CD4-positive, CD25-positive, alpha-beta regulatory T cell (primary cell): Measurements from ENCODE around the gene STRA8. TPM values are rescaled to one million over a fixed set of nuclear protein-coding genes. Genes with fewer than 3 reads are reported as not detected.
A peak's percentile ranks its signal among the peaks of the same experiment; 100 is the strongest.

Source experiments
- ATAC-seq, 2 donors: fragments of 150-1000 bp; cut with Tn5 transposase; one replicate each; pipeline ENCODE4 v1.10.0; 2021; ENCODE audit warnings: low read depth in 2 of 2, moderate number of reproducible peaks in 2 of 2, moderate library complexity in 1 of 2
- DNase-seq, 3 donors: peaks; one replicate each; pipeline versions ENCODE4 v3.0.0 to v3.0.0-alpha.2; 2012 to 2022; ENCODE audit warnings: mixed read lengths in 1 of 3
- H3K27ac ChIP-seq: one replicate; pipeline ENCODE4 v1.7.0; 2013; ENCODE audit warnings: mild to moderate bottlenecking, low read length; ENCODE audit not compliant: insufficient read depth, poor library complexity, severe bottlenecking
- H3K27me3 ChIP-seq: one replicate; pipeline ENCODE4 v1.7.0; 2013; ENCODE audit warnings: low read length; ENCODE audit not compliant: control insufficient read depth, insufficient read depth
- H3K36me3 ChIP-seq: one replicate; pipeline ENCODE4 v1.7.0; 2013; ENCODE audit warnings: mild to moderate bottlenecking, low read length, moderate library complexity; ENCODE audit not compliant: control insufficient read depth, insufficient read depth
- H3K4me1 ChIP-seq: 2 replicates; pipeline ENCODE4 v1.7.0; 2013; ENCODE audit warnings: mild to moderate bottlenecking, low read length; ENCODE audit not compliant: insufficient read depth, control insufficient read depth, poor library complexity, severe bottlenecking
- H3K4me3 ChIP-seq: one replicate; pipeline ENCODE4 v1.7.0; 2013; ENCODE audit warnings: low read depth, mild to moderate bottlenecking, low read length, moderate library complexity
- H3K9me3 ChIP-seq, 2 experiments: 1 replicate in 1 of 2; 2 replicates in 1 of 2; pipeline ENCODE4 v1.7.0; 2013; ENCODE audit warnings: low read length in 2 of 2, mild to moderate bottlenecking in 1 of 2, moderate library complexity in 1 of 2; ENCODE audit not compliant: control insufficient read depth in 2 of 2
- H3K27ac Mint-ChIP-seq, 3 donors: one replicate each; pipeline ENCODE4 v1.8.0; 2020 to 2022; ENCODE audit warnings: mild to moderate bottlenecking in 3 of 3, mixed read lengths in 3 of 3, moderate library complexity in 2 of 3
- H3K27me3 Mint-ChIP-seq: one replicate; pipeline ENCODE4 v1.8.0; 2022; ENCODE audit warnings: mild to moderate bottlenecking, mixed read lengths
- H3K36me3 Mint-ChIP-seq: one replicate; pipeline ENCODE4 v1.8.0; 2020; ENCODE audit warnings: mixed read lengths
- H3K4me1 Mint-ChIP-seq, 4 donors: one replicate each; pipeline ENCODE4 v1.8.0; 2020 to 2022; ENCODE audit warnings: mixed read lengths in 4 of 4, mild to moderate bottlenecking in 1 of 4
- H3K4me3 Mint-ChIP-seq, 4 donors: one replicate each; pipeline ENCODE4 v1.8.0; 2020 to 2022; ENCODE audit warnings: mild to moderate bottlenecking in 4 of 4, mixed read lengths in 4 of 4, moderate library complexity in 3 of 4
- H3K9me3 Mint-ChIP-seq, 7 donors: one replicate each; pipeline ENCODE4 v1.8.0; 2020 to 2022; ENCODE audit warnings: mixed read lengths in 7 of 7, mild to moderate bottlenecking in 3 of 7, moderate library complexity in 2 of 7
- polyA plus RNA-seq, 4 donors: library from polyadenylated mRNA; unstranded; fragments of 300-500 nt; fragmentation: Illumina TruSeq; gene quantifications; one replicate each; pipeline ENCODE4 v1.2.3, GENCODE V29; 2021
- total RNA-seq: library from RNA; stranded (reverse); gene quantifications from one replicate; pipeline ENCODE4 v1.2.3, GENCODE V29; 2022

Gene STRA8
- total and polyA plus RNA-seq, 5 donors from 2014 or later, result not detected

GRCh38 chr7:135263321-135263970 is 29.8 kb downstream of the STRA8 start:
- no peak overlapping the region for H3K4me3 Mint-ChIP-seq
- ATAC-seq, result no peak
- H3K36me3 Mint-ChIP-seq, result peaks cover 3% of the 10 kb centered on the region

GRCh38 chr7:135265637-135266036 is 32.0 kb downstream of the STRA8 start:
- no peaks in the 10 kb centered on the region for H3K27me3 ChIP-seq
- no peak overlapping the region for H3K27ac Mint-ChIP-seq
- H3K4me3 Mint-ChIP-seq, result no peak overlapping the region
- no peaks in the 10 kb centered on the region for H3K36me3 ChIP-seq
- no peak overlapping the region for H3K27ac ChIP-seq
- no peaks in the 10 kb centered on the region for H3K4me1 ChIP-seq
- peaks cover 0 to 1% (median 0%) of the 10 kb centered on the region in 4 donors for H3K4me1 Mint-ChIP-seq
- ATAC-seq (no peak), DNase-seq (no peak)
- H3K27me3 Mint-ChIP-seq, result peaks cover 4% of the 10 kb centered on the region
- peaks cover 0 to 12% (median 2%) of the 10 kb centered on the region in 7 donors for H3K9me3 Mint-ChIP-seq
- no peaks in the 10 kb centered on the region for H3K9me3 ChIP-seq
- H3K4me3 ChIP-seq, result no peak overlapping the region
- H3K36me3 Mint-ChIP-seq, result peaks cover 3% of the 10 kb centered on the region

More at GRCh38 chr7:135263321-135263970, 29.8 kb downstream of the STRA8 start:
- no peak for DNase-seq
- Histone ChIP-seq H3K27ac (no peak overlapping the region), H3K27me3 (no peaks in the 10 kb centered on the region), H3K4me3 (no peak overlapping the region), H3K36me3 (no peaks in the 10 kb centered on the region), H3K4me1 (no peaks in the 10 kb centered on the region), H3K9me3 (no peaks in the 10 kb centered on the region)
- Mint-ChIP-seq H3K27me3 (peaks cover 5% of the 10 kb centered on the region), H3K4me1 (peaks cover 0 to 1% (median 0%) of the 10 kb centered on the region in 4 donors), H3K27ac (no peak overlapping the region), H3K9me3 (peaks cover 0 to 12% (median 2%) of the 10 kb centered on the region in 7 donors)

GRCh38 chr7:135269921-135270320 is 36.3 kb downstream of the STRA8 start:
- Mint-ChIP-seq H3K4me3 (no peak overlapping the region), H3K27ac (no peak overlapping the region), H3K4me1 (peaks cover 0 to 5% (median 1%) of the 10 kb centered on the region in 4 donors), H3K27me3 (peaks cover 11% of the 10 kb centered on the region), H3K36me3 (no peaks in the 10 kb centered on the region), H3K9me3 (peaks cover 0 to 12% (median 0%) of the 10 kb centered on the region in 7 donors)
- DNase-seq (no peak), ATAC-seq (no peak)
- Histone ChIP-seq H3K36me3 (no peaks in the 10 kb centered on the region), H3K9me3 (no peaks in the 10 kb centered on the region), H3K27ac (no peak overlapping the region), H3K4me1 (no peaks in the 10 kb centered on the region), H3K27me3 (no peaks in the 10 kb centered on the region), H3K4me3 (no peak overlapping the region)

- Mint-ChIP-seq H3K27ac (peak overlapping the region in 1 of 3 donors; percentile 45), H3K4me1 (peaks cover 0 to 5% (median 1%) of the 10 kb centered on the region in 4 donors), H3K4me3 (no peak overlapping the region), H3K9me3 (peaks cover 0 to 8% (median 0%) of the 10 kb centered on the region in 7 donors), H3K27me3 (peaks cover 14% of the 10 kb centered on the region), H3K36me3 (no peaks in the 10 kb centered on the region)
- no peaks in the 10 kb centered on the region for H3K9me3 ChIP-seq
- ATAC-seq (no peak), DNase-seq (no peak)
- no peak overlapping the region for H3K4me3 ChIP-seq
- no peaks in the 10 kb centered on the region for H3K27me3 ChIP-seq
- H3K27ac ChIP-seq, result no peak overlapping the region
- H3K4me1 ChIP-seq, result no peaks in the 10 kb centered on the region
- H3K36me3 ChIP-seq, result no peaks in the 10 kb centered on the region
These were observed 37.1 kb downstream of the STRA8 start for GRCh38 chr7:135270577-135271254.

- H3K4me3 Mint-ChIP-seq, result no peak overlapping the region
- DNase-seq (no peak), ATAC-seq (no peak)
- Histone ChIP-seq H3K9me3 (no peaks in the 10 kb centered on the region), H3K4me3 (no peak overlapping the region), H3K4me1 (no peaks in the 10 kb centered on the region), H3K27me3 (no peaks in the 10 kb centered on the region), H3K36me3 (no peaks in the 10 kb centered on the region), H3K27ac (no peak overlapping the region)
- peaks cover 16% of the 10 kb centered on the region for H3K27me3 Mint-ChIP-seq
- H3K27ac Mint-ChIP-seq, result no peak overlapping the region
- H3K9me3 Mint-ChIP-seq, result peaks cover 0 to 4% (median 0%) of the 10 kb centered on the region in 7 donors
- no peaks in the 10 kb centered on the region for H3K36me3 Mint-ChIP-seq
- H3K4me1 Mint-ChIP-seq, result peaks cover 0 to 5% (median 1%) of the 10 kb centered on the region in 4 donors
These were observed 37.6 kb downstream of the STRA8 start for GRCh38 chr7:135271255-135271615.

- no peak overlapping the region for H3K4me3 Mint-ChIP-seq
- peaks cover 16% of the 10 kb centered on the region for H3K27me3 Mint-ChIP-seq
- H3K4me1 Mint-ChIP-seq, result peaks cover 0 to 5% (median 1%) of the 10 kb centered on the region in 4 donors
- Histone ChIP-seq H3K27me3 (no peaks in the 10 kb centered on the region), H3K36me3 (no peaks in the 10 kb centered on the region), H3K27ac (no peak overlapping the region), H3K4me3 (no peak overlapping the region), H3K9me3 (no peaks in the 10 kb centered on the region), H3K4me1 (no peaks in the 10 kb centered on the region)
- H3K9me3 Mint-ChIP-seq, result no peaks in the 10 kb centered on the region
- DNase-seq (no peak), ATAC-seq (no peak)
- no peaks in the 10 kb centered on the region for H3K36me3 Mint-ChIP-seq
- no peak overlapping the region for H3K27ac Mint-ChIP-seq
These were observed 38.7 kb downstream of the STRA8 start for GRCh38 chr7:135272303-135272702.

GRCh38 chr7:135273581-135273980 is 39.9 kb downstream of the STRA8 start:
- no peaks in the 10 kb centered on the region for H3K4me1 ChIP-seq
- H3K9me3 ChIP-seq, result no peaks in the 10 kb centered on the region
- Mint-ChIP-seq H3K27ac (no peak overlapping the region), H3K4me1 (peaks cover 0 to 5% (median 1%) of the 10 kb centered on the region in 4 donors), H3K36me3 (no peaks in the 10 kb centered on the region), H3K27me3 (peaks cover 16% of the 10 kb centered on the region), H3K4me3 (no peak overlapping the region), H3K9me3 (no peaks in the 10 kb centered on the region)
- H3K27me3 ChIP-seq, result no peaks in the 10 kb centered on the region
- H3K4me3 ChIP-seq, result no peak overlapping the region
- H3K36me3 ChIP-seq, result no peaks in the 10 kb centered on the region
- DNase-seq (no peak), ATAC-seq (no peak)
- no peak overlapping the region for H3K27ac ChIP-seq
